ENCODE measurements around the gene FBN3.
"Not testable (repeated sequence)": the region's sequence is repeated elsewhere in the genome, so short reads cannot be mapped to it uniquely, and the experiment has no call there.

The FBN3 gene

DNA sequence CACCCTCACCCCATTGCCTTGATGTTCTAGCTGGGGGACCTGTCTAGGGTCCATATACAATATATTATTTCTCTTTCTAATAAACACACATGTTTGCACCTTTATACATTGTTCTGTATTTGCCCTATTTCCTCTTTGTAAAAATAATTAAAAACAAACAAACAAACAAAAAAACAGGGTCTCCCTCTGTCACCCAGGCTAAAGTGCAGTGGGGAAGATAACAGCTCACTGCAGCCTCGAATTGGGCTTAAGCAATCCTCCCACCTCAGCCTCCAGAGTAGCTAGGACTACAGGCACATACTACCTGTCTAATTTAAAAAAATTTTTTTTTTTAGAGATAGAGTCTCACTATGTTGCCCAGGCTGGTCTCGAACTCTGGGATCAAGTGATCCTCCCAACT lies 5.9 kb upstream of the FBN3 start:
- Mint-ChIP-seq H3K4me1 (ENCODE audit: low read depth) (no peaks in the 10 kb centered on the region), H3K27me3 (peaks cover 23% of the 10 kb centered on the region), H3K9me3 (ENCODE audit: low read depth) (no peaks in the 10 kb centered on the region), H3K27ac (no peak overlapping the region), H3K4me3 (no peak overlapping the region), H3K36me3 (no peaks in the 10 kb centered on the region)

DNA sequence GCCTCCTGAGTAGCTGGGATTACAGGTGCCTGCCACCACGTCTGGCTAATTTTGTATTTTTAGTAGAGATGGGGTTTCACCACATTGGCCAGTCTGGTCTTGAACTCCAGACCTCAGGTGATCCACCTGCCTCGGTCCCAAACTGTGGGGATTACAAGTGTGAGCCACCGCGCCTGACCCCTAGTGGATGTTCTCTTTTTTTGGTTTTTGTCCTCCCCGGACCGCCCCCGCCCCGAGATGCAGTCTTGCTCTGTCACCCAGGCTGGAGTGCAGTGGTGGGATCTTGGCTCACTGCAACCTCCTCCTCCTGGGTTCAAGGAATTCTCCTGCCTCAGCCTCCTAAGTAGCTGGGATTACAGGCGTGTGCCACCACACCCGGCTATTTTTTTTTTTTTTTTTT lies 4.6 kb upstream of the FBN3 start:
- H3K27ac Mint-ChIP-seq; H3K9me3 Mint-ChIP-seq (ENCODE audit: low read depth); H3K36me3 Mint-ChIP-seq; H3K4me1 Mint-ChIP-seq (ENCODE audit: low read depth); H3K4me3 Mint-ChIP-seq: not testable (repeated sequence)
- peaks cover 27% of the 10 kb centered on the region for H3K27me3 Mint-ChIP-seq

DNA sequence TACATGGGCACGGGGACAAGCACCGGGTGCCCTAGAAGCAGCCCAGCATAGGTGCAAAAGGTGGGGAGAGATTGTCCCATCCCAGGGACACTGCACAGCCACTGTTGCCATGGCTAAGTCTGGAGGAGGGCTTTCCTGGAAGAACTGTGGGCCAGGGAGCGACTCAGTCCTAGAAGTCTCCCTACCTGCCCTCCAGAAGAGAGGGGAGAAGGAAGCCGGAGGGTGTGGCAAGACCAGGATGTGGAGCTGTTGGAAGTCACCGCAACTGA lies 2.3 kb upstream of the FBN3 start:
- Mint-ChIP-seq H3K36me3 (no peaks in the 10 kb centered on the region), H3K4me1 (ENCODE audit: low read depth) (peaks cover 7% of the 10 kb centered on the region), H3K27ac (no peak overlapping the region), H3K4me3 (no peak overlapping the region), H3K27me3 (peaks cover 31% of the 10 kb centered on the region), H3K9me3 (ENCODE audit: low read depth) (no peaks in the 10 kb centered on the region)

DNA sequence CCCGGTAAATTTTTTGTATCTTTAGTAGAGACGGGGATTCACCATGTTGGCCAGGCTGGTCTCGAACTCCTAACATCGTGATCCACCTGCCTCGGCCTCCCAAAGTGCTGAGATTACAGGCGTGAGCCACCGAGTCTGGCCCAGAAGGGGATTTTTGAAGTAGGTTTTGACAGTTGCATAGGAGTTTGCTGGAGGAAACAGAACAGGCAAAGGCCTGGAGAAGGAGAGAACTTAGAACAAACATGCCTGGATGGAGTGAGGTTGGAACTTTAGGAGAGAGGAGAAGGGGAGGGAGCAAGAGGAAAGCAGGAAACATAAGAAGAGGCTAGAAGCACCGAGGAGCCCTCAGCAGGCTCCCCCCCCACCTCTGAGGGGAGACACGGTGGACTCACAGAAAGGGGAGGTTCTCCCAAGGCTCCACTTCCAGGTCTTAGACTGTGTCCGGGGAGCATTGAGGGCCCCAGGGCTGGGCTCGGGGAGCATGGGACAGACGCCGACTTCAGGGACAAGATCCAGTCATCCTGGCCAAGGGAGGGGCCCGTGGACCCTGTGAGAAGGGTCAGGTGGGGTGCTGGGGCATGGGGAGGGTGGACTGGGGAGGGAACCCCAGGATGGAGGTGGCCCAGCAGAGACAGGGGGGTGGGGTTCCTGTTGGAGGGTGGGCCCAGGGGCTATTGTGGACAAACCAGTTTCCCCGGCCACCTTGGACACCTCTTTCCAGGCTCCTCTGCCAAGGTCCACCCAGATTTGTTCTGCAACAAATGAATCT lies 1.8 kb upstream of the FBN3 start:
- H3K4me3 Mint-ChIP-seq: no peak overlapping the region
- H3K27me3 Mint-ChIP-seq: peaks cover 35% of the 10 kb centered on the region
- H3K36me3 Mint-ChIP-seq: no peaks in the 10 kb centered on the region
- no peaks in the 10 kb centered on the region for H3K9me3 Mint-ChIP-seq (ENCODE audit: low read depth)
- H3K27ac Mint-ChIP-seq: no peak overlapping the region
- H3K4me1 Mint-ChIP-seq (ENCODE audit: low read depth): peaks cover 7% of the 10 kb centered on the region

DNA sequence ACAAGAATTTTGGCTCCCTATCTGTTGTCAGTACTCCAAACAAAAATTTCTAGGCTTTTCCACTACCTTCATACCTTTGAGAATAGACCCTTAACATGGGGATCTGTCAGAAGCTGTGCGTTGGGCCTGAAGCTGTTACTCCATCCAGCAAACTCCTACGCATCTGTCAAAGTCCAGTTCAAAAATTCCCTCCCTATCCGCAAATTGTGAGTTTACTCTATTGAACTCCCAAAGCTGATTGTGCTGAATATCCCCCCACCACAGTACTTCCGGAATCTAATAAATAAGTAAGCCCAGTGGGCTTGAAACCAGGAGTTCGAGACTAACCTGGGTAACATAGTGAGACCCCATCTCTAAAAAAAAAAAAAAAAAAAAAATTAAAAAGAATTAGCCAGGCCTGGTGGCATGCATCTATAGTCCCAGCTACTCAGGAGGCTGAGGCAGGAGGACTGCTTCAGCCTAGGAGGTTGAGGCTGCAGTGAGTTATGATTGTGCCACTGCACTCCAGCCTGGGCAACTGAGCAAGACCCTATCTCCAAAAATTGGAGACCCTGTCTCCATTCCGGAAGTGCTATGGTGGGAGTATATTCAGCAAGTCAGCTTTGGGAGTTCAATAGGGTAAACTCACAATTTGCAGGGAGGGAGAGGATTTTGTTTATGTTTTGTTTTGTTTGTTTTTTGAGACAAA lies 930 bp upstream of the FBN3 start:
- Mint-ChIP-seq H3K9me3 (ENCODE audit: low read depth) (no peaks in the 10 kb centered on the region), H3K4me1 (ENCODE audit: low read depth) (peaks cover 7% of the 10 kb centered on the region), H3K27ac (no peak overlapping the region), H3K4me3 (peak overlapping the region; percentile 54), H3K36me3 (no peaks in the 10 kb centered on the region), H3K27me3 (peaks cover 33% of the 10 kb centered on the region)

DNA sequence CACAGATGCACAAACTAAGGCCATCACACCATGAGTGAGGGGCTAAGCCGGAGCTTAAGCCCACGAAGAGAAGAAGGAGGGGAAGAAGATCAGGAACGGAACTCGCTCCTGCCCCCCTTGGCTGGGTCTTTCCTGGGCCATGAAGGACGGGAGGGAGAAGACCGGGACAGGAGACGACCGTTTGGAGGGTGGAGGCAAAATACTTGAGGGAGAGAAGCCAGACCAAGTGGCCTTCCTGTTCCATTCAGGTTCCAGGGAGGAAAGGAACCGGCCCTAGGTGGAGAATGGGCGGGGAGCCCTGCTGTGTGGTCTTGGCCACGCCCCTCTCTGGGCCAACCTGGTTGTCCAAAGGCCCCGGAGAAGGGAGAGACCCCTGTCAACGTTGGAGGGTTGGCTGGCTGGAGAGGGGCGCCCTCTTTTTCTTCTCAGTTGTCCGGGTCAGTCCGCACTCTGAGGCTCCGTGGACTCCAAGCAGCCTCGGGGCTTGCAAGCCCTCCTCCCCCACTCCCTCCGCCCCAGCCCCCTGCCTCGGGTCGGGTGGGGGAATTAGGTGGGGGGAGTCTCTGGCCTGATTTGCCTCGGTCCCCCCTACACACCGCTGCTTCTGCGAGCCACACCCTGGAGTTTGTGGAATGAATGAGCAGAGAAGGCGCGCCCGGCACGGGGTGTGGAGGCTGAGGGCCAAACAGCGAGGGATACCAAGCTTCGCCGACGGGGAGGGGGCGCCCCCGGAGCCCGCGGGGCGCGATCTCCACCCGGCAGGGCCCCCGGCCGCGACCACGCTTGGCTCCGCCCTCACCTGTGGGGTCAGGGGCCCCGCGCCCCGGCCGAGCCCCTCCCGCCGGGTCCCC lies 757 bp downstream of the FBN3 start:
- H3K36me3 Mint-ChIP-seq: no peaks in the 10 kb centered on the region
- H3K4me3 Mint-ChIP-seq: peak overlapping the region; percentile 79
- no peaks in the 10 kb centered on the region for H3K9me3 Mint-ChIP-seq (ENCODE audit: low read depth)
- H3K4me1 Mint-ChIP-seq (ENCODE audit: low read depth): peaks cover 7% of the 10 kb centered on the region
- H3K27me3 Mint-ChIP-seq: peaks cover 29% of the 10 kb centered on the region
- no peak overlapping the region for H3K27ac Mint-ChIP-seq

DNA sequence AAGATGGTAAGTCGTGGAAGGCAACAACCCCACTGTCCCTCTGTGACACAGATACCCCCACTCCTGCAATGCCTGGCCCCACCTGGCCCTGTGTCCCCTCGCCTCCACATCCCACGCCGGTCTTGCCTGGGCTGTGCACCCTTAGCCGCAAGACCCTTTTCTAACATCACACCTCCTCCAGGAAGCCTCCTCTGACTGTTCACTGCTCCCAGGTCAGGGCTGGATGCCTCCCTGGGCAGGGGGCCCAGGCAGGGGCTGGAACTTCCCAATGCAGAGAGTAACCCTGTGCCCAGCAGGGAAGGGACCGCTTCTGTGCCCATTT lies 1.3 kb downstream of the FBN3 start:
- no peak overlapping the region for H3K27ac Mint-ChIP-seq
- H3K9me3 Mint-ChIP-seq (ENCODE audit: low read depth): no peaks in the 10 kb centered on the region
- peak overlapping the region; percentile 79 for H3K4me3 Mint-ChIP-seq
- no peaks in the 10 kb centered on the region for H3K36me3 Mint-ChIP-seq
- H3K27me3 Mint-ChIP-seq: peaks cover 25% of the 10 kb centered on the region
- H3K4me1 Mint-ChIP-seq (ENCODE audit: low read depth): peaks cover 7% of the 10 kb centered on the region

DNA sequence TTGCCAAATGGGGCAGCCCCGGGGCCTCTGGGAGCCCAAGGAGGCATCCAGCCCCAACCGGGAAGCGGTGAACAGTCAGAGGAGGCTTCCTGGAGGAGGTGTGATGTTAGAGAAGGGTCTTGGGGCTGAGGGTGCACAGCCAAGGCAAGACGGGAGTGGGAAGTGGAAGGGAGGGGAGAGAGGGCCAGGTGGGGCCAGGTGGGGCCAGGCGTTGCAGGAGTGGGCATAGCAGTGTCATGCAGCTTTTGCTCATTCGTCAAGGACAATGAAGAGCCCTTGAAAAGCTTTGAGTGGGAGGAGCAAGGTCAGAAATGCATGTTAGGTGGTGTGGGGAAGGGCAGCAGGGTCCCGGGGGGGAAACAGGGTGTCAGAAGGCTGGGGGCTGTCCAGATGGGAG lies 1.8 kb downstream of the FBN3 start:
- H3K36me3 Mint-ChIP-seq: no peaks in the 10 kb centered on the region
- H3K4me3 Mint-ChIP-seq: peak overlapping the region; percentile 79
- peaks cover 25% of the 10 kb centered on the region for H3K27me3 Mint-ChIP-seq
- no peaks in the 10 kb centered on the region for H3K9me3 Mint-ChIP-seq (ENCODE audit: low read depth)
- peaks cover 7% of the 10 kb centered on the region for H3K4me1 Mint-ChIP-seq (ENCODE audit: low read depth)
- no peak overlapping the region for H3K27ac Mint-ChIP-seq

DNA sequence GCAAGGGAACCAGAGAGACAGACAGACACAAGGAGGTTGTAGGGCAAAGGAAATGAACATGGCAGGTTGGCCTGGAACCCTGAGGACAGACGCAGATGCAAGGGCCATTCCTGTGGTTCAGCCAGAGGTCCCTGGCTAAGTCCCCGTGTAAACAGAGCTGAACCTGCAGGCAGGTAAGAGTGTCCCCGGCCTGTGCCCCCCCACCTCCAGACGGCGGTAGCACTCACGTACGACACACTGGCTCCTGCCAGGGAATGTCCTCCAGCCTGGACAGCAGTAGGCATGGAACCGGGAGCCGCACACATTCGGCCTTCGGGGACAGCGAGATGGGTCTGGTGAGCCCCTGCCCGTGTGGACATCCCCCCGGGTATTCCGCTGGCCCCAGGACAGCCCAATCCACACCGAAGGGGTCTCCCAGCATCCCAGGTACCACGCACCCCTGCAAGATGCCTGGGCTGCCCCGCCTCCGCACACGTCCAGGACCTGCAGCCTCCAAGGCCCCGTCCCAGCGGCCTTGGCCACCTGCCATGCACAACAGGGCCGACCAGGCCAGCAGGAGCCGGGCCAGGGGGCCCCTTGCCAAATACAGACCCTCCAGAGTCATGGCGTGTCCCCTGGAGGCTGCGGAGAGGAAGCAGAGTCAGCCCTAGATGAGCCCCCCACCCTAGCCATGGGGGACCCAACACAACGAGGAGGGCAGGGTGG lies 2.4 kb downstream of the FBN3 start:
- Mint-ChIP-seq H3K4me3 (no peak overlapping the region), H3K27ac (no peak overlapping the region), H3K36me3 (no peaks in the 10 kb centered on the region), H3K27me3 (peaks cover 27% of the 10 kb centered on the region), H3K9me3 (ENCODE audit: low read depth) (no peaks in the 10 kb centered on the region), H3K4me1 (ENCODE audit: low read depth) (peaks cover 7% of the 10 kb centered on the region)

DNA sequence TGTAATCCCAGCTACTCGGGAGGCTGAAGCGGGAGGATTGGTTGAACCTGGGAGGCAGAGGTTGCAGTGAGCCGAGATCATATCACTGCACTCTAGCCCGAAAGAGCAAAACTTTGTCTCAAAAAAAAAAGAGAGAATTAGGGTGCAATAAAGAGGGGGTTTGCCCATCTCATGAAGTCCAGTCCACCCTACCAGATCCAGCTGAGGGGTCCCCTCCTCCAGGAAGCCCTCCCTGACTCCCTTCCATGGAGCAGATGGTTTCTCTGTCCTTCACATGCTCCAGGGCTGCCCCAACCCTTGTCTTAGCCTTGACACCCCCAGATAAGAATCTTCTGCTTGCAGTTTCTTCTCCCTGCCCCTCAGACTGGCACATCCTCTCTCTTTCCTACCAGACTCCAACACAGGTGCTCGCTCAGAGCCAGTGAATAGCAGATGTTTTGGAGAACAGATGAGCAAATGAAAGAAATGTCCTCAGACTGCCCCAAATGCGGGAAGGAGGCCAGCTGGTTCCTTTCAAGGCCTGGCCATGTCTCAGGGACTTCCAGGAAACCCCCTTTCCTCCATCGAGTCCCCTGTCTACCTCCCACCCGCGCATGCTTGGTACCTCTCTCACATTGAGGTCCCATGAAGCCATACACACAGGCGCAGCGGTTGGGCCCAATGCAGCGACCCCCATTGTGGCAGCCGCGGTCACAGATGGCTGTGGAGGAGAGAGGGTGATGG lies 5.0 kb downstream of the FBN3 start:
- Mint-ChIP-seq H3K4me1 (ENCODE audit: low read depth) (peaks cover 5% of the 10 kb centered on the region), H3K4me3 (no peak overlapping the region), H3K27ac (no peak overlapping the region), H3K9me3 (ENCODE audit: low read depth) (no peaks in the 10 kb centered on the region), H3K36me3 (no peaks in the 10 kb centered on the region), H3K27me3 (peaks cover 15% of the 10 kb centered on the region)

DNA sequence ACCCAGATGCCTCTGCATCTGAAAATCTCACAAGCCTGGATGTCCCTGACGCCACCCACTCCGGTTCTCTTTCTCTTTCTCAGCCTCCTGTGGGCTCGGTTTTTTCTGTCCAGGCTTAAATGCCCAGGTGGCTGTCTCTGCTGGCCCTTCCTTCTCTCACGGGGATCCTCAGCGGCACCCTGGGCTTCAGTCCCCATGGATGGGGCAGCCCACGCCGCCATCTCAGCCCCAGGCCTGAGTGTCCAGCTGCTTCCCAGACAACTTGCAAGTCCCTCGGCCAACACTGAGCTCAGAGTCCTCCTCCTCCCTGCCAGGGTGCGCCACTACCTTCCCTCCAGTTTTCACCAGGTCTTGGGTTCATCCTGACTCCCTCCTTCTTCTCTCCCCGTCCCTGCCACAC lies 6.4 kb downstream of the FBN3 start:
- H3K4me1 Mint-ChIP-seq (ENCODE audit: low read depth): peaks cover under 1% of the 10 kb centered on the region
- no peak overlapping the region for H3K4me3 Mint-ChIP-seq
- no peaks in the 10 kb centered on the region for H3K36me3 Mint-ChIP-seq
- H3K27ac Mint-ChIP-seq: no peak overlapping the region
- peaks cover 10% of the 10 kb centered on the region for H3K27me3 Mint-ChIP-seq
- H3K9me3 Mint-ChIP-seq (ENCODE audit: low read depth): no peaks in the 10 kb centered on the region

DNA sequence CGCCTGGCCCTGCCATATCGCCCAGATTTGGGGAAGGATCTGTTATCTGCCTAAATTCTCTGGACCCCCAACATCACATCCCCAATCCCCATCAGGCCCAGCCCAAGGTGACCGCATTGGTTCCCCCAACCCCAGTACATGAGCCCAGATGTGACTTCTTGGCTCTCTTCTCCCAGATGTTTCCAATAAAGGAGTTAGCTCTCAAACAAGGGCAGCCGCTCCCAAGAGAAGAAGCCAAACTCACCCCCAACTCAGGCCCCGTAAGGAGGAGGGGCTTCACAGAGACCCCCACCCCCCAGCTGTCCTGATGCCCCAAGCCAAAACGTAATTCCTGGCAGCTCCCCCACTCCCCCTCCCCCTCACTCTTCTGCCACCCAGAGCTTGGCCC lies 6.9 kb downstream of the FBN3 start:
- H3K4me3 Mint-ChIP-seq: no peak overlapping the region
- H3K9me3 Mint-ChIP-seq (ENCODE audit: low read depth): no peaks in the 10 kb centered on the region
- H3K4me1 Mint-ChIP-seq (ENCODE audit: low read depth): no peaks in the 10 kb centered on the region
- no peaks in the 10 kb centered on the region for H3K36me3 Mint-ChIP-seq
- no peak overlapping the region for H3K27ac Mint-ChIP-seq
- peaks cover 7% of the 10 kb centered on the region for H3K27me3 Mint-ChIP-seq

DNA sequence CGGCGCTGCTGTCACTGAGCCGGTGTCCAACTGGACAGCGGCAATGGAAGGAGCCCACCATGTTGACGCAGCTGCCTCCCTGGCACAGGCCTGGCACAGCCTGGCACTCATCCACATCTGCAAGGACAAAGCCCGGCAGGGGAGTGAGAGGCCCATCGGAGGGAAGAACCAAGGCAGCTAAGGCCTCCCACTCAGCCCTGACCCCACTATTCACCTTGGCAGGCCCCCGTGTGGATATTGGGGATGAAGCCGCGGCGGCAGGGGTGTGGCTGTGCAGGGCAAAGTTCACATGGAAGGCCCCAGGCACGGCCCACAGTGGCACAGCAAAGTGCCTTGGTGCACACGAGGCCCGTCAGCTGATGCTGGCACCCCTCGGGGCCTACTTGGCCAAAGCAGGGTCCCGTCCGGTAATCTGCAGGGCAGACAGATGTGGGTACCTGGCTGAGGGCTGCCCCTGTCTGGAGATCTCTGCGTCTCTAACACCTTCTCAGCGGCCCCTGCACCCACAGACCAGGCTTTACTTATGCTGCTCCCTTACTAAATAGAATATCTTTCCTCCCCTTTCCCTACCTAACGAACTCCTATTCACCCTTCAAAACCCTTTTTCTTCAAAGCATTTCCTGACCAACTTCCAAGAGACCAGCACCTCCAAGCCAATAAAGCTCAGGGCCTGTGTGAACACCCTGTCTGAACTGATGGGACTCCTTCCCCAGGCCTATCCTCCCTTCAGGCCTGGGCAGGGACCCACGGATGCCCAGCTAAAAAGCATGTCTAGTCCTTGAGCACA lies 7.5 kb downstream of the FBN3 start:
- H3K4me3 Mint-ChIP-seq: no peak overlapping the region
- no peak overlapping the region for H3K27ac Mint-ChIP-seq
- H3K27me3 Mint-ChIP-seq: peaks cover 7% of the 10 kb centered on the region
- H3K36me3 Mint-ChIP-seq: no peaks in the 10 kb centered on the region
- no peaks in the 10 kb centered on the region for H3K4me1 Mint-ChIP-seq (ENCODE audit: low read depth)
- no peaks in the 10 kb centered on the region for H3K9me3 Mint-ChIP-seq (ENCODE audit: low read depth)

DNA sequence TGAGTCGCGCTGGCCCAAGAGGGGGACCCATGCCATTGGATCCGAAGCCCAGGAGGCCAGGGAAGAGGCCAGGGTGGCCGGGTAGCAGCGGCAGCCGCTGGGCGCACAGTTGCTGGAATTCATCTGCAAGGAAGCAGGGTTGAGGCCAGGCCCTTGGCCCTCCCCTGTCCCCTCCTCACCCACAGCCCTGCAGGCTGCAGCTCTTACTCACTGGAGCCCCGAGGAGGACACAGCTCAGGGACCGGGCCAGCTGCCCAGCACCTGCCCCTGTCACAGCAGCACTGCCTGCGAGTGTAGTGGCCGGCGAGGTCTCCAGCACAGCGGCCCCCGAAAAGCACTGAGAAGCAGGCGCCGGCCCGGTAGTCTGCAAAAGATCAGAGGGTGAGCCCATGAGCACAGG lies 11.2 kb downstream of the FBN3 start:
- Mint-ChIP-seq H3K4me1 (ENCODE audit: low read depth) (no peaks in the 10 kb centered on the region), H3K27me3 (peaks cover 2% of the 10 kb centered on the region), H3K4me3 (no peak overlapping the region), H3K27ac (no peak overlapping the region), H3K36me3 (no peaks in the 10 kb centered on the region), H3K9me3 (ENCODE audit: low read depth) (no peaks in the 10 kb centered on the region)
